ENCODE results near the gene IFI6. TPM values are rescaled to one million over a fixed set of nuclear protein-coding genes. Genes with fewer than 3 reads are reported as not detected.
A peak's percentile ranks its signal among the peaks of the same experiment; 100 is the strongest.
"Not testable (repeated sequence)": the region's sequence is repeated elsewhere in the genome, so short reads cannot be mapped to it uniquely, and the experiment has no call there.

IFI6 gene
- total RNA-seq, 2 donors from 2014 or later, result 32.3 to 43.7 TPM

DNA sequence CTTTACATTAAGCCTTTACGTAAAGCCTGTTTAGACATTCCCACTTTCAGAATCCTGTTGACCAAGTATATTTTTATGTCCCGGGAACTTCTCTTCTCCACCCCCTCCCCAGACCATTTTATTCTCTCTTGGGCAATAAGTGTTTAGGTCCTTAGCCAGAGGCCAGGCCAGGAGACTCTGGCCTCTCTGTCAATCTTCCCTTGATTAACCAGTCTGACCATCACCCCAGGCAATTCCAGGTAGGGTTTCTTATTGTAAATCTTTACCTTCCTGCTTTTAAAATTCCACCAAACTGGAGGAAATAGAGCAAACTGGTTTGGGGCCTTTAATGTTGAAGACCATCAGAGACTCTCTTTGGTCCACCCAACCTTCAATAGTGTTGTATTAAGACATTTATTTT, 12.2 kb upstream of the IFI6 start:
- Mint-ChIP-seq H3K4me3 (no peak overlapping the region), H3K4me1 (peaks cover 1% of the 10 kb centered on the region), H3K36me3 (ENCODE audit: low read depth) (no peaks in the 10 kb centered on the region), H3K27ac (no peak overlapping the region), H3K9me3 (peaks cover 11% of the 10 kb centered on the region), H3K27me3 (peaks cover 3% of the 10 kb centered on the region)
- ATAC-seq (replicated peaks), result no peak

GRCh38 chr1:27682351-27682944, 10.5 kb upstream of the IFI6 start:
- Mint-ChIP-seq H3K36me3 (ENCODE audit: low read depth) (no peaks in the 10 kb centered on the region), H3K4me3 (no peak overlapping the region), H3K27me3 (peaks cover 3% of the 10 kb centered on the region), H3K9me3 (peaks cover 11% of the 10 kb centered on the region), H3K27ac (no peak overlapping the region), H3K4me1 (no peaks in the 10 kb centered on the region)
- no peak for ATAC-seq (replicated peaks)

- H3K4me1 Mint-ChIP-seq; ATAC-seq (replicated peaks); H3K36me3 Mint-ChIP-seq (ENCODE audit: low read depth); H3K4me3 Mint-ChIP-seq; H3K27me3 Mint-ChIP-seq; H3K27ac Mint-ChIP-seq: not testable (repeated sequence)
- H3K9me3 Mint-ChIP-seq, result peaks cover 11% of the 10 kb centered on the region
Measured at GRCh38 chr1:27681580-27681979, 9.6 kb upstream of the IFI6 start.

DNA sequence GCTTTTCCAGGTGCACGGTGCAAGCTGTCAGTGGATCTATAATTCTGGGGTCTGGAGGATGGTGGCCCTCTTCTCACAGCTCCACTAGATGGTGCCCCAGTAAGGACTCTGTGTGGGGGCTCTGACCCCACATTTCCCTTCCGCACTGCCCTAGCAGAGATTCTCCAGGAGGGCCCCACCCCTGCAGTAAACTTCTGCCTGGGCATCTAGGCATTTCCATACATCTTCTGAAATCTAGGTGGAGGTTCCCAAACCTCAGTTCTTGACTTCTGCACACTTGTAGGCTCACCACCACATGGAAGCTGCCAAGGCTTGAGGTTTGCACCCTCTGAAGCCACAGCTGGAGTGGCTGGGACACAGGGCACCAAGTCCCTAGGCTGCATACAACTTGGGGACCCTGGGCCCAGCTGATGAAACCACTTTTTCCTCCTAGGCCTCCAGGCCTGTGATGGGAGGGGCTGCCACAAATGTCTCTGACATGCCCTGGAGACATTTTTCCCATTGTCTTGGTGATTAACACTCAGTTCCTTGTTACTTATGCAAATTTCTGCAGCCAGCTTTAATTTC, 8.3 kb upstream of the IFI6 start:
- H3K36me3 Mint-ChIP-seq (ENCODE audit: low read depth); H3K27me3 Mint-ChIP-seq; ATAC-seq (replicated peaks); H3K4me1 Mint-ChIP-seq; H3K27ac Mint-ChIP-seq; H3K4me3 Mint-ChIP-seq: not testable (repeated sequence)
- H3K9me3 Mint-ChIP-seq, result peaks cover 11% of the 10 kb centered on the region

DNA sequence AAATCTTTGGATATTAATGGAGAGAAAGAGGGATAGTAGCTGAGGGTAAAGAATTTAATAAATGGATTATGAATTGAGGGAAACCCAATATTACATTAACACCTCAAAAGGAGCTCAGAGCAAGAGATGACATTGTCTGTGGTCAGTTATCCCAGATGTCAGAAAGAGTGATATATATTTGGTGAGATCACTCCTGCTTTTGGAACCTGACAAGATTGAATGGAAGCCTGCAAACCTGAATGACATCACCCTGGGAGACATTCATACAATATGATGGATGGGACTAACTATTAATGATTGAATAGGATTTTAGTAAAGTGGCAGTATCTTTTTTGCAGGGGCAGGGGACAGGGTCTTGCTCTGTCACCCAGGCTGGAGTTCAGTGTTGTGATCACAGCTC, 6.8 kb upstream of the IFI6 start:
- peaks cover 3% of the 10 kb centered on the region for H3K27me3 Mint-ChIP-seq
- ATAC-seq (replicated peaks), result no peak
- H3K4me3 Mint-ChIP-seq, result no peak overlapping the region
- H3K4me1 Mint-ChIP-seq, result no peaks in the 10 kb centered on the region
- H3K9me3 Mint-ChIP-seq, result peaks cover 11% of the 10 kb centered on the region
- no peaks in the 10 kb centered on the region for H3K36me3 Mint-ChIP-seq (ENCODE audit: low read depth)
- H3K27ac Mint-ChIP-seq, result no peak overlapping the region

GRCh38 chr1:27676410-27676809, 4.4 kb upstream of the IFI6 start:
- Mint-ChIP-seq H3K9me3 (no peaks in the 10 kb centered on the region), H3K36me3 (ENCODE audit: low read depth) (no peaks in the 10 kb centered on the region), H3K27me3 (no peaks in the 10 kb centered on the region), H3K4me3 (no peak overlapping the region), H3K4me1 (peaks cover 11% of the 10 kb centered on the region), H3K27ac (no peak overlapping the region)
- ATAC-seq (replicated peaks), result no peak

DNA sequence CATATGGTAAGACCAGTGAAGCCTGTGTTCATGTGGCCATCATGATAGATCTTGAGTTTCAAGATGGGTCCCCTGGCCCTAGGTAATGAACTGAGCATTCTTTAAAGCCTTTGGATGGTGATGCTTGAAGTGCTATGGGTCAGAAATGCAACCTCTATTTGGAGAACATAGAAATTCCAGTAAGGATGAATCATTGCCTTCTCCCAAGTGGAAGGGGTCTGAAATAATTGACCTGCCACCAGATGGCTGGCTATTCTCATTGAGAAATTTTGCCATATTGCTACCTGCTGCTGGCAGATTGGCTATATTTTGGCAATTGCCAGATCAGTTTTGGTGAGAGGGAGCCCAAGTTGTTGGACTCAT, 739 bp upstream of the IFI6 start:
- Mint-ChIP-seq H3K4me3 (peak overlapping the region; percentile 88), H3K27me3 (no peaks in the 10 kb centered on the region), H3K4me1 (peaks cover 26% of the 10 kb centered on the region), H3K9me3 (no peaks in the 10 kb centered on the region), H3K36me3 (ENCODE audit: low read depth) (no peaks in the 10 kb centered on the region), H3K27ac (peak overlapping the region; percentile 88)
- ATAC-seq (replicated peaks), result no peak

DNA sequence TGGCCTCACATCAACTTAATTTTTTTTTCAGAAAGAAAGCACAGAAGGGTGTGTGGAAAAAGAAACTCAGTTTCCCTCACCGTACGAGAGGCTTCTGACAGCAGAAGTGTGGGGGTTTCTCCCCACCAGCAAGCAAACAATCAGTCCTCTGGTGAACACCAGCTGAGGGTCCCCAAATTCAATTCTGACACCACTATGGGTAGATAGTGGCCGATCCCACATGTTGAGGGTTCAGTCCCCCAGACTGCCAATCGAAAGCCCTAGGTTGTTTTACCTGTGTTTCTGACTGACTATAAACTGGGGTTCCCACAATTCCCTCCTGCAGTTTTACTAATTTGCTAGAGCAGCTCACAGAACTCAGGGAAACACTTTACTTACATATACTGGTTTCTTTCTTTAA, 2.1 kb downstream of the IFI6 start:
- no peak for ATAC-seq (replicated peaks)
- Mint-ChIP-seq H3K4me3 (peak overlapping the region; percentile 88), H3K4me1 (peaks cover 26% of the 10 kb centered on the region), H3K36me3 (ENCODE audit: low read depth) (no peaks in the 10 kb centered on the region), H3K27ac (peak overlapping the region; percentile 32), H3K27me3 (no peaks in the 10 kb centered on the region), H3K9me3 (no peaks in the 10 kb centered on the region)

DNA sequence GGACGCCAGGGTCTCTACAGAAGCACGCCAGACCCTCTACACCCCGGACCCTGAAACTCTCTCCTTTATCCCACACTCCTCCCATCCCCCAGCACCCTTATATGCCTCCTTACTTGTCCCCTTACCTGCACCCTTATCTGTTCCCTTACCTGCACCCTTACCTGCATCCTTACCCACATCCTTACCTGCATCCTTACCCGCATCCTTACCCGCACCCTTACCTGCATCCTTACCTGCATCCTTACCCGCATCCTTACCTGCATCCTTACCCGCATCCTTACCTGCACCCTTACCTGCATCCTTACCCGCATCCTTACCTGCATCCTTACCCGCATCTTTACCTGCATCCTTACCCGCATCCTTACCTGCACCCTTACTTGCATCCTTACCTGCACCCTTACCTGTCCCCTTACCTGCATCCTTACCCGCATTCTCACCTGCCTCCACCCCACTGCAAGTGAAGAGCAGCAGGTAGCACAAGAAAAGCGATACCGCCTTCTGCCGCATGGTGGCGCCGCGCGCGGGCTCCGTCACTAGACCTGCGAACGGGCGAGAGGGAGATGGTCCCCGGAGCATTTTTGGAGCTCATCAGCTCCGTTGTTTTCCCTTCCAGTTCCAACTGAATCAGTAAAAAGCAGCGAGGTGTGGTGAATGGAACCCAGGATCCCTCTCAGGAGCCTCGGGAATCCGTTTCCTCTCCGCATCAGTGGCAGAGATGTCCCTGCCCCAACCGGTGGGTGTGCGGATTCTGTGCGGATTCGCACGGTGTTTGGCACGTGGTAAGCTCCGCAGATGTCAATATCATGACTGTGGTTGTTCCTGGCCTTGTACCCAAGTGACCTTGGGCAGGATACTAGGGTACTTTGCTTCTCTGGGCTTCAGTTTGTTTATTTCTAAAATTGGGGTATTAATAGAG, 2.9 kb downstream of the IFI6 start:
- Mint-ChIP-seq H3K9me3 (no peaks in the 10 kb centered on the region), H3K27me3 (no peaks in the 10 kb centered on the region), H3K4me1 (peaks cover 26% of the 10 kb centered on the region), H3K4me3 (peak overlapping the region; percentile 88), H3K27ac (peak overlapping the region; percentile 32), H3K36me3 (ENCODE audit: low read depth) (no peaks in the 10 kb centered on the region)
- ATAC-seq (replicated peaks), result peak; percentile 59

- Mint-ChIP-seq H3K4me3 (peak overlapping the region; percentile 88), H3K36me3 (ENCODE audit: low read depth) (no peaks in the 10 kb centered on the region), H3K4me1 (peaks cover 26% of the 10 kb centered on the region), H3K27me3 (no peaks in the 10 kb centered on the region), H3K27ac (no peak overlapping the region), H3K9me3 (no peaks in the 10 kb centered on the region)
- ATAC-seq (replicated peaks), result no peak
Measured at GRCh38 chr1:27668121-27668807, 3.7 kb downstream of the IFI6 start.

- H3K4me1 Mint-ChIP-seq, result peaks cover 31% of the 10 kb centered on the region
- H3K27ac Mint-ChIP-seq, result no peak overlapping the region
- no peaks in the 10 kb centered on the region for H3K36me3 Mint-ChIP-seq (ENCODE audit: low read depth)
- no peaks in the 10 kb centered on the region for H3K27me3 Mint-ChIP-seq
- no peaks in the 10 kb centered on the region for H3K9me3 Mint-ChIP-seq
- no peak overlapping the region for H3K4me3 Mint-ChIP-seq
- ATAC-seq (replicated peaks), result no peak
Measured at GRCh38 chr1:27666791-27667254, 5.2 kb downstream of the IFI6 start.

- ATAC-seq (replicated peaks), result no peak
- Mint-ChIP-seq H3K27me3 (no peaks in the 10 kb centered on the region), H3K36me3 (ENCODE audit: low read depth) (no peaks in the 10 kb centered on the region), H3K4me3 (no peak overlapping the region), H3K4me1 (peaks cover 31% of the 10 kb centered on the region), H3K27ac (no peak overlapping the region), H3K9me3 (no peaks in the 10 kb centered on the region)
Measured at GRCh38 chr1:27666294-27666693, 5.7 kb downstream of the IFI6 start.

DNA sequence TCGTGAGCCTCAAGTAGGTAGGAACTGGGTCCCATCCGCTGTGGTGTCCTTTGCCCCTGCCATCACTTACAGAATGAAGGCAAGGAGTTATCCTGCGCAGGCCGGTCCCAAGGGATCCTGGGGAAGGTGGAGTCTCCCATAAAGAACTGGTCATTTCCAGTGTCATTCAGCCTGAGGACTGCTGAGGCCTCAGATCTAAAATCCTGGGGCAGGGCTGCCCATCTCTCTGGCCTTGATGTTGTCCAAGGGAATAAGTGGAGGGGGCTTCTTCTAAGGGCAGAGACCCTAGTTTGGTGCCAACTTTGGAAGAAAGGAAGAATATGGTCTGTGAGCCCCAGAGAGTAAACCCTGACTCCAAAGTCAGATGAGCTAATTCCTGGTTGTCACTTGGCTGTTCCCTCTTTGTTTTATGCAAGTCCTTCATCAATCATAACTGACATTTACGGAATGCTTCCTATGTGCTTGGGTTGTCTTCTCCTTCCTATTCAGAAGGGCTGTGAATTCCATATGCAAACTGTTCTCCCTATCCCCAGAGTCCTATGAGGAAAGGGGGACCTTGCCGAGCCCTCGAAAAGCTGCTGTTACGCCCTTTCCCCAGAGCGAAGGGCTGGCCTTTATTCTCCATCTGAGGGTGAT, 6.9 kb downstream of the IFI6 start:
- no peaks in the 10 kb centered on the region for H3K9me3 Mint-ChIP-seq
- no peaks in the 10 kb centered on the region for H3K36me3 Mint-ChIP-seq (ENCODE audit: low read depth)
- no peaks in the 10 kb centered on the region for H3K27me3 Mint-ChIP-seq
- no peak overlapping the region for H3K4me3 Mint-ChIP-seq
- no peak for ATAC-seq (replicated peaks)
- H3K4me1 Mint-ChIP-seq, result peaks cover 31% of the 10 kb centered on the region
- H3K27ac Mint-ChIP-seq, result no peak overlapping the region

GRCh38 chr1:27664291-27664690, 7.7 kb downstream of the IFI6 start:
- H3K9me3 Mint-ChIP-seq, result no peaks in the 10 kb centered on the region
- no peak overlapping the region for H3K4me3 Mint-ChIP-seq
- no peaks in the 10 kb centered on the region for H3K27me3 Mint-ChIP-seq
- no peak overlapping the region for H3K27ac Mint-ChIP-seq
- ATAC-seq (replicated peaks), result no peak
- H3K36me3 Mint-ChIP-seq (ENCODE audit: low read depth), result no peaks in the 10 kb centered on the region
- H3K4me1 Mint-ChIP-seq, result peaks cover 33% of the 10 kb centered on the region

Measured in activated T-helper 17 cell treated with anti-CD3 and anti-CD28 coated beads, Interleukin-2, amount 50 U/mL, for 72 hours (primary cell).